Activated CD8-positive, alpha-beta T cell treated with anti-CD3 and anti-CD28 coated beads, Interleukin-2, amount 10 ng/mL, durations not matched to agents 7 days and 5 days (primary cell): ENCODE data around the gene QSOX1. TPM values are rescaled to one million over a fixed set of nuclear protein-coding genes. Genes with fewer than 3 reads are reported as not detected.

ENCODE experiments used
- ATAC-seq: fragments of 150-1000 bp; cut with Tn5 transposase; one replicate; pipeline ENCODE4 v1.10.0; 2021; ENCODE audit warnings: moderate library complexity
- CTCF ChIA-PET: fragments of 350-600 bp; sonication (Branson Sonifier 250); formaldehyde crosslinking; loops from one replicate; lab custom pipeline; 2021; ENCODE audit warnings: antibody characterized with exemption; lab: Charles Lee
- POLR2A ChIA-PET: fragments of 350-600 bp; sonication (Branson Sonifier 250); formaldehyde crosslinking; loops from one replicate; lab custom pipeline; 2021; ENCODE audit warnings: antibody characterized with exemption; lab: Charles Lee
- DNase-seq: peaks from one replicate; pipeline ENCODE4 v3.0.0-alpha.2; 2020
- H3K27ac Mint-ChIP-seq: one replicate; pipeline ENCODE4 v1.8.0; 2021; ENCODE audit warnings: mild to moderate bottlenecking, mixed read lengths
- H3K27me3 Mint-ChIP-seq: one replicate; pipeline ENCODE4 v1.8.0; 2021; ENCODE audit warnings: low read depth, mixed read lengths
- H3K36me3 Mint-ChIP-seq: one replicate; pipeline ENCODE4 v1.8.0; 2021; ENCODE audit warnings: low read depth, mixed read lengths
- H3K4me1 Mint-ChIP-seq: one replicate; pipeline ENCODE4 v1.8.0; 2021; ENCODE audit warnings: low read depth, mixed read lengths
- H3K4me3 Mint-ChIP-seq: one replicate; pipeline ENCODE4 v1.8.0; 2021; ENCODE audit warnings: mild to moderate bottlenecking, mixed read lengths
- H3K9me3 Mint-ChIP-seq: one replicate; pipeline ENCODE4 v1.8.0; 2022; ENCODE audit warnings: mixed read lengths; ENCODE audit not compliant: insufficient read depth
- total RNA-seq, 2 experiments: library from RNA; stranded (reverse); gene quantifications; one replicate each; pipeline ENCODE4 v1.2.3, GENCODE V29; 2021

QSOX1 gene
- total RNA-seq, 2 experiments from 2014 or later: 23.9 to 25.2 TPM

DNA sequence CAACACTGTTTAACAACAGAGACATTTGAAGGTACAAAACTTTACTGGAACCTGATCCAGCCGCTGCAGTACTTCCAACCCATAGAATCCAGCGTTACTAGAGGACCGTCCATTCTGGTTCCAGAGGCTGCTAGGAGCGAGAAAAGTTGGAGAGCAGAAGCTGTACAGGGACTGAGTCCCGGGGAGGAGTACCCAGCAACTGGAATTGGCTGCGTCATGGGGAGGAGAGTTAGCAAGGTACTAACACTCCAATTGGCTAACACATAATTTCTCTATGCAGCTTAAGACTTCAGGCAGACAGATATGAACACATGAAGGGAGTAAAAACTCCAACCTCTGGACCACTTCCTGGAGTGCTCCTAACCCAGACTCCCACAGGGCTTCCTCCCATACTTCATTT, 2.1 kb upstream of the QSOX1 start:
- H3K4me3 Mint-ChIP-seq: no peak overlapping the region
- ATAC-seq: no peak
- no peak for DNase-seq

DNA sequence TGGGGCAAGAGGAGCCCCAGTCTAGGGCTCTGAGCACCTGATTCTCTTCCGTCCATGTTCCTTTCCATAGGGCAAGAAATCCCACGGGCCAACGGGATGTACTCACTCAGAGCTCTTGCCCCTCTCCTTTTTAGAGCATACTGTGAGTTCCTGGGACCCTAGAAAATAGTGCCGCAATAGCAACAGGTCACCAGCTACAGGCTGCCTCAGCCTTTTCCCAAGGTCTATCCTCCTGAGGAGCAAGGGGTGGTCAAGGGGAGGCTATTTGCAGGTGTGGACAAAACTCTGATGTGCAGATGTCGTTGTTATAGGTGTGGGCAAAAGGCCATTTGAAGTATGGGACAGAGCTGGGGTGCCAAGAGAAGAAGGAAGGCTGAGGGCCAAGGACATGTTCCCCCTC, 1.6 kb upstream of the QSOX1 start:
- Mint-ChIP-seq H3K27ac (peak overlapping the region; percentile 39), H3K36me3 (no peaks in the 10 kb centered on the region), H3K4me3 (peak overlapping the region; percentile 92), H3K27me3 (no peaks in the 10 kb centered on the region), H3K9me3 (no peaks in the 10 kb centered on the region), H3K4me1 (peaks cover 38% of the 10 kb centered on the region)
- DNase-seq (no peak), ATAC-seq (no peak)
- POLR2A ChIA-PET: interaction anchor here (2.6 kb wide), 1 partner anchor 270 kb away, joined by 13 read pairs; the partner anchor contains the start of gene TOR1AIP1
- CTCF ChIA-PET: interaction anchor here (0.7 to 1.2 kb wide), 3 partner anchors 26 to 339 kb away, joined by 3 read pairs; no protein-coding TSS in a partner anchor

More for the DNA sequence above, 2.1 kb upstream of the QSOX1 start:
- Mint-ChIP-seq H3K4me1 (peaks cover 38% of the 10 kb centered on the region), H3K9me3 (no peaks in the 10 kb centered on the region), H3K36me3 (no peaks in the 10 kb centered on the region), H3K27me3 (no peaks in the 10 kb centered on the region), H3K27ac (peak overlapping the region; percentile 39)
- POLR2A ChIA-PET: interaction anchor here (2.6 kb wide), 1 partner anchor 270 kb away, joined by 13 read pairs; the partner anchor contains the start of gene TOR1AIP1
- CTCF ChIA-PET: interaction anchor here (0.7 to 1.1 kb wide), 2 partner anchors 26 to 338 kb away, joined by 3 read pairs; no protein-coding TSS in a partner anchor

DNA sequence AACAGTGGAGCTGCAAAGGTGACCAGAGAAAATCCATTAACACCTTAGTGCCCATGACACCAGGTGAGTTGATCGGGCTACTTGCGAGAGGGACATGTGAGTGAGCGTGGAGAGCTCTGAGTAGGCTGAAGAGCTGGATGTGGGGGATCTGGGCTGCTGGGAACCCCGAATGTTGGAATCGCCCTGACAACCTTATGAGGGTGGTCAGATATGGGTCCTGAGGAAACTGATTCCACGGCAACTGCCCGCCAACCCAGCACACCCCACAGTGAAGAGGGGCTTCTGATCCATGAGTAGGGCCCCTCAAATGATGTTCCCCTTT, 705 bp upstream of the QSOX1 start:
- H3K27me3 Mint-ChIP-seq: no peaks in the 10 kb centered on the region
- ATAC-seq (no peak), DNase-seq (peak; percentile 25)
- no peaks in the 10 kb centered on the region for H3K36me3 Mint-ChIP-seq
- H3K4me3 Mint-ChIP-seq: peak overlapping the region; percentile 92
- H3K4me1 Mint-ChIP-seq: peaks cover 38% of the 10 kb centered on the region
- ChIA-PET CTCF (interaction anchor here (0.6 to 2.3 kb wide), 4 partner anchors 60 to 340 kb away, joined by 3 to 6 read pairs (median 4); no protein-coding TSS in a partner anchor), POLR2A (interaction anchor here (0.7 to 2.6 kb wide), 9 partner anchors 8 to 277 kb away, joined by 3 to 13 read pairs (median 4); partner anchors contain the start of gene TOR1AIP1)
- H3K9me3 Mint-ChIP-seq: no peaks in the 10 kb centered on the region
- H3K27ac Mint-ChIP-seq: peak overlapping the region; percentile 92

DNA sequence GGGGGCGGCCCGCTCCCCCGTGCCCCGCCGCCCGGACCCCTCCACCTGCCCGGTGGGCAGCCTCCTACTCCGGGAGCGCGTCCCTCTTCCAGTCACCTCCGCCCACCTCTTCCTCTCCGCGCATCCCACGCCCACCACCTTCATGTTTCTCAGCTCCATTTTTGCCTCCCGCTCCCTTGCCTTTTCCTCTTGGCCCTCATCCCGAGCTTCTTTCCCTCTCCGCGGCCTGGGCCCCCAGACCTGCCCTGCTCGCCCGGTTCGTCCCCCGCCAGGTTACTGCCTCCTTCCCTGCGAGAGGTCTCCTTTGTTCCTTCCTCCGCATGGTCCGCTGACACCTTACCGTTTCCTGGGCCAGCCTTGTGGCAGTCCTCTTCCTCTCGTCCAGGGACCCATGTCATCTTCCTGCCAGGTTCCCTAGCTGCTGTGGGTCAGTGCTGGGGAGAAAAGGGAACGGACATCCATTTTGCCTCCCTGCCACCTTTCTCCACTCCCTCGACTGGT, 563 bp downstream of the QSOX1 start:
- peak overlapping the region; percentile 88 for H3K27ac Mint-ChIP-seq
- POLR2A ChIA-PET: interaction anchor here (0.6 to 2.6 kb wide), 9 partner anchors 9 to 347 kb away, joined by 3 to 13 read pairs (median 4); partner anchors contain the start of genes ACBD6 and TOR1AIP1
- no peaks in the 10 kb centered on the region for H3K36me3 Mint-ChIP-seq
- H3K4me3 Mint-ChIP-seq: peak overlapping the region; percentile 87
- H3K27me3 Mint-ChIP-seq: no peaks in the 10 kb centered on the region
- CTCF ChIA-PET: interaction anchor here (0.9 to 2.3 kb wide), 3 partner anchors 13 to 341 kb away, joined by 5 to 8 read pairs (median 6); no protein-coding TSS in a partner anchor
- peaks cover 38% of the 10 kb centered on the region for H3K4me1 Mint-ChIP-seq
- peak; percentile 4 for ATAC-seq
- DNase-seq: peak; percentile 37
- no peaks in the 10 kb centered on the region for H3K9me3 Mint-ChIP-seq

DNA sequence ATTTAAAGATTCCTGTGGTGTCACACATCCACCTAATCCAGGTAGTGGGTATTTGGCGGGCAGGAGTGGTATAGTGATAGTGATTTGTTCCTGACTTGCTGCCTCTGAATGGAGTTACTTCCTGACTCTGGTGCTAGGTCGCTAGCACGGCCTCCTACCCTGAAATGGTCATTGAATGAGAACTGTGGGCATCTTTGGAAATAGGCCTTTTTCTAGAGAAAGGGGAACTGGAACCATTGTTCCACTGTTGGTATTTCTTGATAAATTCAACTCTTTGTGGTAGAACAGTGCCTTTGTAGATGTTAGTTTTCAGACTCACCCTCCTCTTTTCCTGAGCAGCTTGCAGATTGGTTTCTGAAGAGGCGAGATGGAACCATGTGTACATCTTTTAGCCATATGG, 1.5 kb downstream of the QSOX1 start:
- no peaks in the 10 kb centered on the region for H3K9me3 Mint-ChIP-seq
- H3K4me3 Mint-ChIP-seq: no peak overlapping the region
- CTCF ChIA-PET: interaction anchor here (1.2 to 3.8 kb wide), 3 partner anchors 12 to 23 kb away, joined by 5 to 22 read pairs (median 8); no protein-coding TSS in a partner anchor
- H3K27ac Mint-ChIP-seq: no peak overlapping the region
- peaks cover 38% of the 10 kb centered on the region for H3K4me1 Mint-ChIP-seq
- no peak for ATAC-seq
- POLR2A ChIA-PET: no interaction called here
- DNase-seq: no peak
- no peaks in the 10 kb centered on the region for H3K27me3 Mint-ChIP-seq
- no peaks in the 10 kb centered on the region for H3K36me3 Mint-ChIP-seq

DNA sequence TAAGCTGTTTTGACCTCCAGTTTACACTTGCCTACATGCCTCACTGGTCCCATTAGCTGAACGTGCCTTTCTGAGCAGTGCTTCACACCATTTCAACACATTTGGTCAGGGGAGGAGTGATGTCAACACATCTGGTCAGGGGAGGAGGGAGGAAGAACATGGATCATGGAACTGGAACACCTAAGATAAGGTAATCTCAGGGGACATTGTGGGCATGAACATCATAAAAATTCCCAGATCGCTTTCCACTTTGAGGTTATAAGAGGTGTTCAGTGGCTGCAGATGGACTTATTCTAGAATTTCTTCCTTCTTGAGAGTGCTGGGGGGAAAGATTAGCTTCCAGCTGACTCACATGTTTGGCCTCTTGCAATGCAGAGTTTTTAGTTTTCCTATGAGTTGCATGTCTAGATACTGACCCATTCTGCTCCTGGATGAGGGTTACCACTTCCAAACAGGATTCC, 2.0 kb downstream of the QSOX1 start:
- ChIA-PET CTCF (interaction anchor here (0.6 to 3.8 kb wide), 3 partner anchors 11 to 22 kb away, joined by 3 to 22 read pairs (median 5); no protein-coding TSS in a partner anchor), POLR2A (no interaction called here)
- Mint-ChIP-seq H3K36me3 (no peaks in the 10 kb centered on the region), H3K27ac (no peak overlapping the region), H3K4me3 (no peak overlapping the region), H3K4me1 (peaks cover 38% of the 10 kb centered on the region), H3K27me3 (no peaks in the 10 kb centered on the region), H3K9me3 (no peaks in the 10 kb centered on the region)
- ATAC-seq (no peak), DNase-seq (no peak)

DNA sequence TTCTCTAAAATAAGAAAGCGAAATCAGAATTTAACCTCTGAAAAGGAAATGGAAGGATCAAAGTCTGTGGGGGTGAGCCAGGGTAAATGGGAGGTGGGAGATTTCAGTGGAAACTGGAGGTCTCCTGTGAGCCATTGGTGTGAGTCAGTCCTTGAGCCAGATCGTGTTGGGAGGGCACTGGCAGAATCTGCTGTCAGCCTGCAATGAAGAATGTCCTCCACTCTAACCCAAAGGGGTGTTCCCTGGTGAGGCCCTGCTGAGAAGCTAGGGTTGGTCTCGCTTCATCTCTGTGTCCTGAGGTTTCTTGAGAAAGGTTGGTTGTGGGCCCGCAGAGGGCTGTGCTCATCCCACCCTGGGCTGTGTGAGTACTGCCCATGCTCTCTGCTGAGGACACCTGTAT, 2.4 kb downstream of the QSOX1 start:
- H3K9me3 Mint-ChIP-seq: no peaks in the 10 kb centered on the region
- peaks cover 37% of the 10 kb centered on the region for H3K4me1 Mint-ChIP-seq
- no peaks in the 10 kb centered on the region for H3K36me3 Mint-ChIP-seq
- no peak overlapping the region for H3K27ac Mint-ChIP-seq
- no peak for DNase-seq
- ChIA-PET POLR2A (interaction anchor here (1.1 kb wide), 1 partner anchor 28 kb away, joined by 3 read pairs; no protein-coding TSS in a partner anchor), CTCF (interaction anchor here (0.6 to 3.8 kb wide), 4 partner anchors 11 to 22 kb away, joined by 3 to 22 read pairs (median 4); no protein-coding TSS in a partner anchor)
- no peak for ATAC-seq
- no peak overlapping the region for H3K4me3 Mint-ChIP-seq
- no peaks in the 10 kb centered on the region for H3K27me3 Mint-ChIP-seq

DNA sequence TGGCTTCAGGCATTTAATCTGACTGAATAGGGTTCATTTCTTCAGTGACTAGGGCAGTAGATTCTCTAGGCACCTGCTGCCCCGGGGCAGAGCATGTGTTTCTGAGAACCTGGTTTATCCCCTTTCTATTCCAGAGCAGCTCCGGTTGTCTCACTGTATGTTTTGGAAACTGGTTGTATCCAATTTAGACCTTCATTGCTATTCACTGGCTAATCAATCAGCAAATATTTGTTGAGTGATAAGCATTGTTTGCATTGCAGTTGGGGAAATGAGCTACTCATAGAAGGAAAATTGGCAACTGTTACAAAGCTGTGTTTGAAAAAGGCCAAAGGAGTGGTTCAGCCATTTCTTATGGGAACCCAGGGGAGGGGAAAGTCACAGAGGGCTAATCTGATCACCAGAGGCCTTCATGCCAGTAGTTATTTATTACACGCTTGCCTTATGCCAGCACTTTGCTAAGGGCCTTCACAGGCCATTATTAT, 2.9 kb downstream of the QSOX1 start:
- ChIA-PET POLR2A (interaction anchor here (0.6 to 1.1 kb wide), 2 partner anchors 29 to 213 kb away, joined by 3 read pairs; no protein-coding TSS in a partner anchor), CTCF (interaction anchor here (1.1 to 3.8 kb wide), 2 partner anchors 10 to 22 kb away, joined by 3 to 22 read pairs; no protein-coding TSS in a partner anchor)
- Mint-ChIP-seq H3K27me3 (no peaks in the 10 kb centered on the region), H3K36me3 (no peaks in the 10 kb centered on the region), H3K27ac (no peak overlapping the region), H3K9me3 (no peaks in the 10 kb centered on the region), H3K4me1 (peaks cover 32% of the 10 kb centered on the region), H3K4me3 (no peak overlapping the region)
- DNase-seq (no peak), ATAC-seq (no peak)

DNA sequence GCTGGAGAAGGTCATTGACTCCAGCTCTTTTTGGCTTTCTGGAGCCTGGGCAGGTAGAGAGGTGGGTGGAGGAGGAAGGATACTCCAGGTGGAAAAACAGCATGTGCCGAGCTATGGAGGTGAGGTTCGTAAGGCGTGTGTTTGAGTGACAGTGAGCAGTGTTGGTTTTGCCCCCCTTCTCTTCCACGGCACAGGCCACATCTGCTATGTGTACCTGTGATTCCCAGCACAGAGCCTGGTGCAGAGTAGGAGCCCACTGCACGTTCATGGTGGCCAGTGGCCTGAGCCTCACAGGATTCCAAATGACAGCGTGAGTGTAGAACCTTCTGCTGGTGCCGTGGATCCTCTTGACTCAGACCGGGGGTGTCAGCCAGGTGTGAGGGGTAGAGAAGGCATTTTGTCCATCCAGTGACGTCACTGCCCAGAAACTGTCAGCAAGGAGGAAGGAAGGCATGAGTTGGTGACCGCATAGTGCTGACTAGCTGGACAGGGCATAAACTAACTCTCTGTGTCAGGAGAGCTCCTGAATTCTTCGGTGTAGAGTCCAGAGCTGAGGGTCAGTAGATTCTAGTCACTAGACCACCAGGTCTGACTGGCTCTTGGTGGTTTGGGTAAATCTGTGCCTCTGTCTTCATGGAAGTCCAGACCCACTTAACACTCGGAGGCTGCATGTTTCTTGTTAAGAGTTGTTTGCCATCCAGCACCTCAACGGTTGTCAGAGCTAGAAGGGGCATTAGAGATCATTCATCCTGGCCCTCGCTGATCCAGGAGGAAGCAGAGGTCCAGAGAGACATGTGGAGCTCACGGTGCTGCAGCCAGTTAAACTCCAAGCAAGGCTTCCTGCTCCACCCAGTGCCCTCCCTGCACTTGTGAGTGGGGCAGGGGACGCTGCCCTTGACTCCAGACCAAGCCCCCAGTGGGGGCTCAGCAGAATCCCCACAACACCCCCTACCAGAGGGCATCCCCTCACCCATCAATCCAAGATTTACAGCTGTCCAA, 3.8 kb downstream of the QSOX1 start:
- Mint-ChIP-seq H3K27ac (no peak overlapping the region), H3K4me3 (no peak overlapping the region), H3K9me3 (no peaks in the 10 kb centered on the region), H3K27me3 (no peaks in the 10 kb centered on the region), H3K4me1 (peaks cover 25% of the 10 kb centered on the region), H3K36me3 (no peaks in the 10 kb centered on the region)
- ChIA-PET CTCF (interaction anchor here (1.1 to 3.8 kb wide), 4 partner anchors 10 to 344 kb away, joined by 3 to 22 read pairs (median 4); no protein-coding TSS in a partner anchor), POLR2A (interaction anchor here (0.6 to 1.1 kb wide), 3 partner anchors 30 to 214 kb away, joined by 3 read pairs; no protein-coding TSS in a partner anchor)
- DNase-seq (no peak), ATAC-seq (no peak)

DNA sequence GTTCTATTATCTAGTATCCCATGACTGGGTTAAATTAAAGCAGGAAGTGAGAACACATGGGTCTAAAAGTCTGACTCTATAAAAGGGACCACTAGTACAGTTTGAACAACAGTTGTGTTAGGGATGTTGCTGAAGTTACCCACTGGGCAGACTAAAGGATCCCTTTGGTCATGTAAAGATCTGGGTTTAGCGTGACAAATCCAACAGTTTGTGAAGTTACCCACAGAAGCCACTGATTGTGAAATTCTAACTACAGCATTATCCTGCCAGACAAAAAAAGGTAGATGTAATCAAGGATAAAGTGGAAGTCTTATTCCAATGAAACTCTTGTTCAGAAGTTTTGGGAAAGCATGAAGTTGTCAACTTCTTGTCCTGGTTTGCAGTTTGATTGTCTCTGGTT, 5.7 kb downstream of the QSOX1 start:
- no peak for ATAC-seq
- H3K4me3 Mint-ChIP-seq: no peak overlapping the region
- POLR2A ChIA-PET: no interaction called here
- no peak overlapping the region for H3K27ac Mint-ChIP-seq
- H3K4me1 Mint-ChIP-seq: peaks cover 25% of the 10 kb centered on the region
- no peaks in the 10 kb centered on the region for H3K36me3 Mint-ChIP-seq
- H3K27me3 Mint-ChIP-seq: no peaks in the 10 kb centered on the region
- DNase-seq: no peak
- H3K9me3 Mint-ChIP-seq: no peaks in the 10 kb centered on the region
- CTCF ChIA-PET: interaction anchor here (9.6 kb wide), 1 partner anchor 19 kb away, joined by 67 read pairs; no protein-coding TSS in a partner anchor

DNA sequence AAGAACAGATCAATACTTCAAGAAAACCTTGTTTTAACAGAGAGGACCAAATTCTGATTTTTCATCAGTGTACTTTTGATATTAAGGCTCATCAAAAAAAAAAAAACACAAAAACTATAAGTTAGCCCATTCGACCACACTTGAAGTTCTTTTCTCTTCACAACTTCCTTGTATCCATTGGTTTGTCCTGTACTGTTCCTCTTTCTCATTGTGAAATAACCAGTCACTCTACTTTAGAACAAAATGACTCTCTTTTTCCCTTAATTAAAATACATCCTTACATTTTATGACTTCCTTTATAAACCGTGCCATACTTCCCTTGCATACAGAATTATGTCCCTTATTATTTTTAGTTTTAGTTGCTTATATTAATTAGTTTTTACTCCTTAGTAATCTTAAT, 8.4 kb downstream of the QSOX1 start:
- POLR2A ChIA-PET: interaction anchor here (0.6 kb wide), 1 partner anchor 655 kb away, joined by 3 read pairs; no protein-coding TSS in a partner anchor
- Mint-ChIP-seq H3K9me3 (no peaks in the 10 kb centered on the region), H3K36me3 (no peaks in the 10 kb centered on the region), H3K27me3 (no peaks in the 10 kb centered on the region), H3K4me3 (no peak overlapping the region), H3K4me1 (peaks cover 7% of the 10 kb centered on the region), H3K27ac (no peak overlapping the region)
- no peak for ATAC-seq
- CTCF ChIA-PET: interaction anchor here (9.6 kb wide), 1 partner anchor 16 kb away, joined by 67 read pairs; no protein-coding TSS in a partner anchor
- DNase-seq: no peak
